Renal cortex interstitium (tissue), 11 donors: ENCODE measurements around the gene ERC2. TPM values are rescaled to one million over a fixed set of nuclear protein-coding genes. Genes with fewer than 3 reads are reported as not detected.
A peak's percentile ranks its signal among the peaks of the same experiment; 100 is the strongest.

Source experiments
- DNase-seq, 11 donors: peaks; one replicate each; pipeline ENCODE4 v3.0.0-alpha.2; 2013; ENCODE audit warnings: low read depth in 9 of 11, low spot score in 4 of 11; ENCODE audit errors: extremely low read depth in 1 of 11
- polyA plus RNA-seq, 3 donors: library from polyadenylated mRNA; unstranded; fragments of 120-200 nt; gene quantifications; one replicate each; pipeline ENCODE4 v1.2.1, GENCODE V29; 2013; ENCODE audit not compliant: insufficient read length in 3 of 3

ERC2 gene
- polyA plus RNA-seq, 3 donors: 2.4 to 4.2 (median 3.3) TPM

GRCh38 chr3:56336023-56336422, 132.2 kb downstream of the ERC2 start:
- DNase-seq: no peak

- DNase-seq: no peak
Observed at GRCh38 chr3:56324473-56324872, 143.8 kb downstream of the ERC2 start.

- no peak for DNase-seq
Observed at GRCh38 chr3:56323986-56324420, 144.3 kb downstream of the ERC2 start.

- DNase-seq: no peak
Observed at GRCh38 chr3:56322862-56323261, 145.4 kb downstream of the ERC2 start.

- DNase-seq: no peak
Observed at GRCh38 chr3:56321892-56322291, 146.4 kb downstream of the ERC2 start.

- no peak for DNase-seq
Observed at GRCh38 chr3:56321383-56321782, 146.9 kb downstream of the ERC2 start.

- no peak for DNase-seq
Observed at GRCh38 chr3:56320883-56321282, 147.4 kb downstream of the ERC2 start.

GRCh38 chr3:56318891-56319290, 149.4 kb downstream of the ERC2 start:
- no peak for DNase-seq

GRCh38 chr3:56316944-56317343, 151.3 kb downstream of the ERC2 start:
- no peak for DNase-seq

GRCh38 chr3:56314842-56315241, 153.4 kb downstream of the ERC2 start:
- DNase-seq: peak in 1 of 11 donors; percentile 1

- no peak for DNase-seq
Observed at GRCh38 chr3:56309465-56309864, 158.8 kb downstream of the ERC2 start.

GRCh38 chr3:56308471-56308870, 159.8 kb downstream of the ERC2 start:
- DNase-seq: no peak

GRCh38 chr3:56304069-56304468, 164.2 kb downstream of the ERC2 start:
- no peak for DNase-seq

- peak; percentile 33 to 76 (median 56) for DNase-seq
Observed at GRCh38 chr3:56303487-56303886, 164.8 kb downstream of the ERC2 start.

GRCh38 chr3:56302417-56302816, 165.8 kb downstream of the ERC2 start:
- DNase-seq: no peak

- no peak for DNase-seq
Observed at GRCh38 chr3:56297281-56297840, 170.9 kb downstream of the ERC2 start.

GRCh38 chr3:56296361-56296760, 171.9 kb downstream of the ERC2 start:
- no peak for DNase-seq

GRCh38 chr3:56295161-56295560, 173.1 kb downstream of the ERC2 start:
- no peak for DNase-seq

GRCh38 chr3:56294286-56294685, 174.0 kb downstream of the ERC2 start:
- no peak for DNase-seq

GRCh38 chr3:56291953-56292352, 176.3 kb downstream of the ERC2 start:
- DNase-seq: no peak

GRCh38 chr3:56291244-56291680, 177.0 kb downstream of the ERC2 start:
- no peak for DNase-seq

- DNase-seq: no peak
Observed at GRCh38 chr3:56290374-56290773, 177.9 kb downstream of the ERC2 start.
